Stimulated activated CD8-positive, alpha-beta memory T cell treated with anti-CD3 and anti-CD28 coated beads, Interleukin-15, amount 100 ng/mL, for 24 hours (primary cell): ENCODE measurements around the gene HERC3.
"Not testable (repeated sequence)": the region's sequence is repeated elsewhere in the genome, so short reads cannot be mapped to it uniquely, and the experiment has no call there.

ENCODE experiments used
- DNase-seq: peaks from one replicate; pipeline ENCODE4 v3.0.0-alpha.2; 2020; ENCODE audit warnings: low read depth

HERC3 gene

GRCh38 chr4:88609387-88609786, 17.1 kb downstream of the HERC3 start:
- DNase-seq = no peak

GRCh38 chr4:88609794-88610193, 17.5 kb downstream of the HERC3 start:
- not testable (repeated sequence) for DNase-seq

GRCh38 chr4:88610771-88611170, 18.5 kb downstream of the HERC3 start:
- no peak for DNase-seq

- no peak for DNase-seq
Observed at GRCh38 chr4:88613417-88613875, 21.2 kb downstream of the HERC3 start.

GRCh38 chr4:88614058-88614457, 21.8 kb downstream of the HERC3 start:
- no peak for DNase-seq

GRCh38 chr4:88616275-88617150, 24.2 kb downstream of the HERC3 start:
- no peak for DNase-seq

- DNase-seq = no peak
Observed at GRCh38 chr4:88618782-88619485, 26.7 kb downstream of the HERC3 start.

- DNase-seq = no peak
Observed at GRCh38 chr4:88619971-88620370, 27.7 kb downstream of the HERC3 start.

GRCh38 chr4:88621763-88622327, 29.6 kb downstream of the HERC3 start:
- no peak for DNase-seq

GRCh38 chr4:88623097-88623496, 30.8 kb downstream of the HERC3 start:
- DNase-seq = no peak

- no peak for DNase-seq
Observed at GRCh38 chr4:88628746-88629145, 36.5 kb downstream of the HERC3 start.

GRCh38 chr4:88629826-88630225, 37.5 kb downstream of the HERC3 start:
- no peak for DNase-seq

- DNase-seq = no peak
Observed at GRCh38 chr4:88630756-88631155, 38.5 kb downstream of the HERC3 start.

GRCh38 chr4:88643932-88644331, 51.7 kb downstream of the HERC3 start:
- no peak for DNase-seq

- DNase-seq = no peak
Observed at GRCh38 chr4:88645994-88646393, 53.7 kb downstream of the HERC3 start.

GRCh38 chr4:88646528-88647280, 54.4 kb downstream of the HERC3 start:
- DNase-seq = no peak

- no peak for DNase-seq
Observed at GRCh38 chr4:88649716-88650115, 57.4 kb downstream of the HERC3 start.

GRCh38 chr4:88653371-88653946, 61.2 kb downstream of the HERC3 start:
- no peak for DNase-seq

GRCh38 chr4:88655226-88655625, 62.9 kb downstream of the HERC3 start:
- no peak for DNase-seq

- DNase-seq = no peak
Observed at GRCh38 chr4:88659055-88659889, 67.0 kb downstream of the HERC3 start.

GRCh38 chr4:88659890-88660208, 67.6 kb downstream of the HERC3 start:
- DNase-seq = no peak
